ENCODE results near the gene GDAP2.
"Not testable (repeated sequence)": the region's sequence is repeated elsewhere in the genome, so short reads cannot be mapped to it uniquely, and the experiment has no call there.

GDAP2 gene

DNA sequence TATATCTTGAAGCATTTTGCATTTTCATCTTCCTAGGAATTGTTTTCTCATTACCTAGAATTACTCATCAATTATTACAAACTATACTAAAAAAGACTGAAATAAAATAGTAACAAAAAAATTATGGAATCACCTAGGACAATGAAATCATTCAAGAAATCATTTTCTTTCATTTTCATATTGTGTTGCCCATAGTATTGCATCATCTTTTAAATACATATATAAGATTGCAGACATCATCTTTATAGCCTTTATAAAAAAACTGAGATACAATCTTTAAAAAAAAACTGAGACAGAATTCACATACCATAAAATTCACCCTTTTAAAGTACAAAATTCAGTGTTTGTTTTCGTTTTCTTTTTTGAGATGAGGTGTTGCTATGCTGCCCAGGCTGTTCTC lies 29.6 kb downstream of the GDAP2 start:
- no peak for DNase-seq

GRCh38 chr1:117897551-117897950 lies 31.9 kb downstream of the GDAP2 start:
- DNase-seq, result no peak

- peak; percentile 52 for DNase-seq
These were observed 33.8 kb downstream of the GDAP2 start for GRCh38 chr1:117895482-117896114.

GRCh38 chr1:117894078-117894477 lies 35.3 kb downstream of the GDAP2 start:
- no peak for DNase-seq

DNA sequence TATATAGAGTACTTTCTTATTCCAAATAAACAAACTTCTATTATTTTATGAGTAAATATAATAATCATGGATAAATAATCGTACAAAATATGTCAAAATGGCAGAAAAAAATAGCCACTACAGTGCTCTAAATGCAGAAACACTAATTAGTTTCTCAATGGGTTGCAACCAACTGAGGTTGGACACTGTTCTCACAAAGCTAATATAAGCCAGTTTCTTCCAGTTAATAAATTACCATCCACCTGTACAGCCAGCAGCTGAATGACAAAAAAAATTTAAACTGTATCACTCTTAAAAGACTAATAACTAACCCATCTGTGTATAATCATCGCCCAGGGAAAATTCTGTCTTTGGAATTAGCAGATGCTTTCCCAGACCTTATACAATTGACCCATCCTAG lies 36.9 kb downstream of the GDAP2 start:
- no peak for DNase-seq

DNA sequence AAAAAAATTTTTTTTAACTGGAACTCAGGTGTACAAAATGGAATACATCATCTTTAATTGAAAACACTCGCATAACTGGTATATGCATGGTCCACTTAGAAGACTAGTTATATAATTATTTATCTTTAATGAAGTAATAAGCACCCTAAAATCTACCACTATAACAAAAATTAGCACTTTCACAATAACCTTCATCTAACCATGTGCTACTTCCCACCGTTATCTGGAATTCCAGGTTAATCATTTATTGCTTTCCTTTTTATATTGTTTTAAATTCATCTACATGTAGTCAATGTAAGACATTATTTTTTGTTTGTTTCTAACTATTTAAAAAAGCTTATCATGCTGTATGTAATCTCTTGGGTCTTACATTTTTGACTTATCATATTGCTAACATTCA lies 39.0 kb downstream of the GDAP2 start:
- DNase-seq, result no peak

DNA sequence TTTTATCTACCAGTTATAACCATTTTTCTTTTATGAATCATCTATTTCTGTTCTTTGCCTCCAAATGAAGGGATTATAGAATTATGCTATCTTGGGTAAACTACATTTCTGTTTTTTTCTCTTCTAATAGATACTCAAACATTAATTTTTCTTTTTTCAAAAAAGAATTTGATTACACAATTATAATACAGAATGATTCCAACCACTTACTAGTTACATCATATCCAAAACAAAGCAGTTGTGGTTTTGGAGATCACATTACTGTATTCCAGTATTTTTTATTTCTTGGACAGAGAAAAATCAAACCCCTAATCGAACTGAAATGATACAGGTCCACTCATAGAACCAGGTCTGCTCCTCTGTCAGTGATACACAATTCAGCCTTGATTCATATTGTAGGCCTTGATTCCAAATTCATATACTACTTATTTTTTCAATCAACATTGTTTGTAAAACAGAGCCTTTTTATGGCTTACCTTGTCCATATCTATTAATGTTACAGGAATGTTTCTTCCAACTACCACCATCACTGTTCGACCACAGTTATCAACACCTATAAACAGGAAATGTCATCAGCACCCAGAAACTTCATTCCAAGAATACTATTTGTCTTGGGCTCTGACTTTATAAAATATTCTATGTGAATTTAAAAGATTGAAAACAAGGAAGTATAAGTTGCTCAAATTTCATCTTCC lies 43.2 kb downstream of the GDAP2 start:
- DNase-seq, result no peak

DNA sequence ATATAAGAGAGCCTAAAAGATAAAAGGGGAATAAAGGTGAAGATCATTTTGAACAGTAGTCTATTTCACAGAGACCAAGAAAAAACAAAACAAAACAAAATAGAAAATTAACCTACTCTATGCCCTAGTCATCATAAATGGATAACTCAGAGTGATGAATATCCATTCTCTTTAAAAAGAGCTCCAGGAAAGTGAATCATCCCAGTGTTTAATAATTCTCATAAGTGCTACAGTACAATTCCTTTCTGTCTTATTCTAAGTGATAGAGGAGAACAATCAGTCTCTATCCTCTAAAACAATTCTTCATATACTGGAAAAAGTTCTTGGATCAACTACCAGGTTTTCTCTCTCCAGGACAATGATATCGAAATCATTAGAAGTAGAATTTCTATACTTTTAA lies 45.8 kb downstream of the GDAP2 start:
- no peak for DNase-seq

GRCh38 chr1:117879284-117879683 lies 50.1 kb downstream of the GDAP2 start:
- DNase-seq, result no peak

- DNase-seq, result no peak
These were observed 51.6 kb downstream of the GDAP2 start for GRCh38 chr1:117877823-117878222.

GRCh38 chr1:117871013-117871412 lies 58.4 kb downstream of the GDAP2 start:
- DNase-seq, result no peak

- DNase-seq, result no peak
These were observed 67.7 kb downstream of the GDAP2 start for GRCh38 chr1:117861694-117862093.

DNA sequence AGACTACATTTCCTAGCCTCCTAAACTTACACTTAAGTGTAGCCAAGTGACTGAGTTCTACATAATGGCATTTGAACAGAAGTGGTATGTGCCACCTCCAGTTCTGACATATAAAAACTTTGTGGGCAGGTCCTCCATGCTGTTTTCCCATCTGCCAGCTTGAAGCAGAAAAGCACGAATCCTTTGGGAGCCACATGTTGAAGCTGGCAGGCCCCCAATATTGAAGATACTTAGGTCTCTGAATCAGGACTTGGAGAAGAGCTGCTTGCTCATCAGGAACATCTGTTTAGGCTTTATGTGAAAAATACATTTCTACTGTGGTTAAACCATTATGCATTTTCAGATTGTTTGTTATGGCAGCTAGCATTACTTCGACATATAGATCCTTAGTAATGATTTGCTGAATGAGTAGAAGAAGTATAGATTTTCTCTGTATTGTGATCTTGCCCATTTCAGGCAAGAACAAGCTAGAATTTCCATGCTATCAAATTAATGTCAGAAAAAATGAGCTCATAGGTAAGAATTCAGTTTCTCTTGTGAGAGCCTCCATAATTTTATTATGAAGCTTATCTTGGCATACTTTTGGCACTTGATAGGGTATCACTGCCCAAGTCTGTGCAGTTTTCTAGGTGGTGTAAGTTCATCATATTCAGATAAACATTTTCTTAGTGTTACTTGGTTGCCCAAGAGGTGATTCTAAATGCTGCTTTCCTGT lies 68.4 kb downstream of the GDAP2 start:
- DNase-seq, result no peak

GRCh38 chr1:117859901-117860300 lies 69.5 kb downstream of the GDAP2 start:
- DNase-seq, result no peak

- DNase-seq, result no peak
These were observed 72.0 kb downstream of the GDAP2 start for GRCh38 chr1:117857418-117857817.

- DNase-seq, result no peak
These were observed 76.4 kb downstream of the GDAP2 start for GRCh38 chr1:117852853-117853553.

DNA sequence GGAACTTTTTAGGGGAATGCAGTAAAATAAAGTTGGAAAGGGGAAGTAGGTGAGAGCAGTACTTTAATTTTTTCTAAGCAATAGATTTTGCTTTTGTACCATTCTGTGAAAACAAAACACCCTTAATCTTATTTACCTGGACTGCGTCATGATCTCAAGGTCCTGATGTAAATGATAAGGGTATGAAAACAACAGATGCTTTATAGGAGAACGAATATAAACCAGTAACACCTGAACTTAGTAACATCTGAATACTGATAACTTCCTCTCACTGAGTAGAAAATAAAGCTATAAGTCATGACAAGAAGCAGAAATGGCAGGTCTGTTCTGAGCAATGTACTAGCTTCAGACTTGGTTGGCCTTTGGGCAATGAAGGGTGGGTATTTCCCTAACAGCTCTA lies 77.7 kb downstream of the GDAP2 start:
- no peak for DNase-seq

GRCh38 chr1:117846674-117847425 lies 82.6 kb downstream of the GDAP2 start:
- no peak for DNase-seq

GRCh38 chr1:117844478-117844877 lies 84.9 kb downstream of the GDAP2 start:
- not testable (repeated sequence) for DNase-seq

- no peak for DNase-seq
These were observed 85.6 kb downstream of the GDAP2 start for GRCh38 chr1:117843791-117844190.

DNA sequence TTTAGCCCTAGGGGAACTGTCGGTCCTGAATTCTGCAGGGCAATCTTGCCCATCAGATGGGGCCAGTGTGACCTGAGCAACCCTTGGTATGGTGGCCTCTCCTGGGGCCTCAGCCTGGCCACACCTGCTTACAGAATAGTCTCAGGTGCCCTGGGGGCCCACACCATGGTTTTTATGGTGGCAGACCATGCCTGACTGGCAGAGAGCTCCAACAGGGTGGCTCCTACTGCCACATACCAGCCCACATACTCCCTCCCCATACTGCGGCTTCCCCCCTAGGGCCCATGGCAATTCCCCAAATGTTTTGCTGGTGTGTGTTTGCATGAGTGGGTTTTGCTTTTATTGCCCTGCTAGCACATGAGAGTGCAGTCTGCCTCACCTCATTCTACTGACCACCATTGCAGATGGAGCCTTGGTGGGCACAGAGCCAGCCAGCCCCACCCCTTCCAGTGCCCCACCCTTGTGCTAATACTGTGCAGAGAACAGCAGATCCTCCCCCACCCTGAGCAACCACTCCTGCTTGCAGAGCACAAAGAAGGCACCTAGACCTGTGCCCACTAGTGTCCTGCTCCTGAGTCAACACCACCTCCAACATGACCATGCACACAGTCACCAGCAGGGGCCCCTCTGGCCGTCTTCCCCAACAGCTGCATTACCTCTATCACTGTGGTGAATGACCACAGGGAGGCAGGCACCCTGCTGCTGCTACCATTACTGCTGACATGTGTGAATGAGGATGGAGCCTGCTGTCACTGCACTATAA lies 86.8 kb downstream of the GDAP2 start:
- no peak for DNase-seq

DNA sequence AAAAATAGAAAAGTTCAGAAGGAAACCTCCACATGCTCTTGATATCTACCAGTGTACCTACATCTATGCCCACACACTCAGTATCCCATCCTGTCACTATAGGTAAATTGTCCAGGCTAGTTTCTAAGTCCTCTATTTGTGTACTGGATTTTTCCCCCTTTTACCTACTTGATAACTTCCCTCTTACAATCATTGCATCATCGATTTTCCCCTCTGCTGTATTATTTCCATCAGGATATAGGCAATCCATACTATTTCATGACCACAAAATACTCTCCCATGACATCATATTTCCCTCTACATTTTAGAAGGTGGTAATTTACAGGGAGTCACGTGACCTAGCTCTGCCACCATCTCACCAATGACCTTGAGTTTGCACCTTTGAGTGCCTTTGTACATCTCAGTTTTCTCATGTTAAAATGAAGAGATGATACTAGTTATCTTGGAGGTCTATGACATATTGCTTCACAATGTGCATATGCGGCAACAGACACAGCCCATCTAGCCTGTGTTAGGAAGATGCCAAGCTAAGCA lies 88.2 kb downstream of the GDAP2 start:
- DNase-seq, result no peak
